HFFc6 (cell line): ENCODE results near the gene EMX1. TPM values are rescaled to one million over a fixed set of nuclear protein-coding genes. Genes with fewer than 3 reads are reported as not detected.

Source experiments
- DNase-seq: peaks from one replicate; pipeline ENCODE4 v3.0.0-alpha.2; 2018
- H3K27ac Mint-ChIP-seq: 2 replicates; pipeline ENCODE4 v1.8.0; 2020; ENCODE audit warnings: mild to moderate bottlenecking, mixed read lengths
- H3K27me3 Mint-ChIP-seq: 2 replicates; pipeline ENCODE4 v1.8.0; 2021; ENCODE audit warnings: mild to moderate bottlenecking, moderate library complexity, mixed read lengths; ENCODE audit not compliant: insufficient read depth
- H3K36me3 Mint-ChIP-seq: 2 replicates; pipeline ENCODE4 v1.8.0; 2021; ENCODE audit warnings: low read depth, mixed read lengths
- H3K4me1 Mint-ChIP-seq: 2 replicates; pipeline ENCODE4 v1.8.0; 2020; ENCODE audit warnings: low read depth, mixed read lengths
- H3K4me3 Mint-ChIP-seq: 2 replicates; pipeline ENCODE4 v1.8.0; 2020; ENCODE audit warnings: mild to moderate bottlenecking, moderate library complexity, mixed read lengths
- H3K9me3 Mint-ChIP-seq: 2 replicates; pipeline ENCODE4 v1.8.0; 2020; ENCODE audit warnings: mild to moderate bottlenecking, mixed read lengths
- CTCF ChIP-seq: fragments of 200-600 bp; sonication (generic); IDR thresholded peaks from 2 replicates; pipeline ENCODE4 v1.5.0; 2021; ENCODE audit warnings: antibody characterized with exemption, mild to moderate bottlenecking
- total RNA-seq, 6 experiments: library from RNA; stranded (reverse); fragmentation: NEBNext Ultra II Directional; extraction: Animal tissue kit (Norgen Biotek cat#: 25700); gene quantifications; 2 replicates in 1 of 6; 3 replicates in 5 of 6; pipeline ENCODE4 v1.2.3, GENCODE V29; 2021

The EMX1 gene
- total RNA-seq, 6 experiments from 2014 or later, result not detected

- Mint-ChIP-seq H3K27ac (no peak overlapping the region), H3K27me3 (no peaks in the 10 kb centered on the region; the same call in none of the 2 replicates), H3K4me3 (no peak overlapping the region), H3K9me3 (no peaks in the 10 kb centered on the region), H3K36me3 (no peaks in the 10 kb centered on the region), H3K4me1 (peaks cover 7% of the 10 kb centered on the region)
- no peak for TF ChIP-seq CTCF
- DNase-seq, result no peak
Measured at GRCh38 chr2:72953528-72953927, 36.2 kb downstream of the EMX1 start.

GRCh38 chr2:72953976-72954375 is 36.7 kb downstream of the EMX1 start:
- H3K27ac Mint-ChIP-seq, result no peak overlapping the region
- H3K27me3 Mint-ChIP-seq, result no peaks in the 10 kb centered on the region; the same call in none of the 2 replicates
- peaks cover 7% of the 10 kb centered on the region for H3K4me1 Mint-ChIP-seq
- no peak for TF ChIP-seq CTCF
- no peaks in the 10 kb centered on the region for H3K36me3 Mint-ChIP-seq
- DNase-seq, result no peak
- H3K9me3 Mint-ChIP-seq, result no peaks in the 10 kb centered on the region
- no peak overlapping the region for H3K4me3 Mint-ChIP-seq

- DNase-seq, result no peak
- Mint-ChIP-seq H3K9me3 (no peaks in the 10 kb centered on the region), H3K36me3 (no peaks in the 10 kb centered on the region), H3K4me3 (no peak overlapping the region), H3K27me3 (peaks cover 4% of the 10 kb centered on the region), H3K27ac (no peak overlapping the region), H3K4me1 (peaks cover 5% of the 10 kb centered on the region)
- TF ChIP-seq CTCF, result no peak
Measured at GRCh38 chr2:72954376-72955227, 37.3 kb downstream of the EMX1 start.

GRCh38 chr2:72955228-72956049 is 38.1 kb downstream of the EMX1 start:
- H3K4me3 Mint-ChIP-seq, result no peak overlapping the region
- no peak for TF ChIP-seq CTCF

GRCh38 chr2:72956050-72956395 is 38.7 kb downstream of the EMX1 start:
- no peak overlapping the region for H3K27ac Mint-ChIP-seq
- DNase-seq, result no peak
- TF ChIP-seq CTCF, result no peak
- H3K36me3 Mint-ChIP-seq, result no peaks in the 10 kb centered on the region
- no peaks in the 10 kb centered on the region for H3K4me1 Mint-ChIP-seq
- H3K27me3 Mint-ChIP-seq, result peaks cover 4% of the 10 kb centered on the region
- H3K4me3 Mint-ChIP-seq, result no peak overlapping the region
- no peaks in the 10 kb centered on the region for H3K9me3 Mint-ChIP-seq

More at GRCh38 chr2:72955228-72956049, 38.1 kb downstream of the EMX1 start:
- Mint-ChIP-seq H3K27me3 (peaks cover 4% of the 10 kb centered on the region), H3K4me1 (no peaks in the 10 kb centered on the region), H3K9me3 (no peaks in the 10 kb centered on the region), H3K36me3 (no peaks in the 10 kb centered on the region), H3K27ac (no peak overlapping the region)
- no peak for DNase-seq
